Peyer's patch (tissue), 4 donors: ENCODE measurements around the gene ROBO2. TPM values are rescaled to one million over a fixed set of nuclear protein-coding genes. Genes with fewer than 3 reads are reported as not detected.
A peak's percentile ranks its signal among the peaks of the same experiment; 100 is the strongest.

Experiments used
- DNase-seq, 3 donors: peaks; one replicate each; pipeline ENCODE4 v3.0.0-alpha.2; 2017 to 2019
- H3K27ac ChIP-seq, 4 donors: fragments of 200-600 bp; sonication (generic); one replicate each; pipeline ENCODE4 v1.5.1; 2016 to 2019
- H3K27me3 ChIP-seq, 2 donors: fragments of 200-600 bp; sonication (generic); one replicate each; pipeline ENCODE4 v1.5.1; 2019
- H3K36me3 ChIP-seq, 3 donors: fragments of 200-600 bp; sonication (generic); one replicate each; pipeline ENCODE4 v1.5.1; 2016 to 2019
- H3K4me1 ChIP-seq, 4 donors: fragments of 200-600 bp; sonication (generic); one replicate each; pipeline ENCODE4 v1.5.1; 2016 to 2019
- H3K4me3 ChIP-seq, 4 donors: fragments of 200-600 bp; sonication (generic); 1 replicate in 3 of 4; 2 replicates in 1 of 4; pipeline ENCODE4 v1.5.1; 2016 to 2019; ENCODE audit warnings: mild to moderate bottlenecking in 1 of 4
- H3K9me3 ChIP-seq, 4 donors: fragments of 200-600 bp; sonication (generic); one replicate each; pipeline ENCODE4 v1.5.1; 2016 to 2019; ENCODE audit warnings: mild to moderate bottlenecking in 1 of 4
- CTCF ChIP-seq, 6 experiments: fragments of 450-650 bp in 4 of 6; fragments of 200-600 bp in 2 of 6; sonication (generic) in 1 of 6; IDR thresholded peaks; one replicate each; pipeline ENCODE4 v1.5.1; 2017 to 2019; ENCODE audit warnings: antibody characterized with exemption in 6 of 6, mild to moderate bottlenecking in 3 of 6, moderate library complexity in 1 of 6
- POLR2A ChIP-seq, 2 donors: fragments of 450-650 bp; IDR thresholded peaks; one replicate each; pipeline ENCODE4 v1.5.1; 2017; ENCODE audit warnings: antibody characterized with exemption in 2 of 2, mild to moderate bottlenecking in 2 of 2, moderate library complexity in 2 of 2
- total RNA-seq, 4 donors: library from RNA; depleted of rRNA; stranded (reverse); fragments of >200 nt; gene quantifications; one replicate each; pipeline ENCODE4 v1.1.0, GENCODE V29; 2016

Gene ROBO2
- total RNA-seq: 1 to 10 TPM; 1.1 to 5.4 (median 3.4) TPM

GRCh38 chr3:77039606-77040171 is at the start of gene ROBO2:
Gene ROBO2 (plus strand): TSS chr3:77040099. CDS start chr3:77040786, 687 bp downstream.
- DNase-seq: peak in 2 of 3 donors; percentile 66 to 70
- H3K9me3 ChIP-seq: no peaks in the 10 kb centered on the region
- H3K36me3 ChIP-seq: no peaks in the 10 kb centered on the region
- H3K4me3 ChIP-seq: peak within 1 kb of the TSS; percentile 28 to 68 (median 48)
- no peaks in the 10 kb centered on the region for H3K27me3 ChIP-seq
- H3K4me1 ChIP-seq: peaks cover 0 to 14% (median 0%) of the 10 kb centered on the region in 4 donors
- TF ChIP-seq CTCF (IDR thresholded peaks at IDR 0.05) (no peak), POLR2A (IDR thresholded peaks at IDR 0.05) (no peak)
- peak within 1 kb of the TSS in 2 of 4 donors; percentile 7 to 31 for H3K27ac ChIP-seq

- DNase-seq: no peak
- TF ChIP-seq POLR2A (IDR thresholded peaks at IDR 0.05) (no peak), CTCF (IDR thresholded peaks at IDR 0.05) (no peak)
- Histone ChIP-seq H3K9me3 (no peaks in the 10 kb centered on the region), H3K27ac (no peak overlapping the region), H3K4me1 (no peaks in the 10 kb centered on the region), H3K27me3 (no peaks in the 10 kb centered on the region), H3K4me3 (no peak overlapping the region), H3K36me3 (no peaks in the 10 kb centered on the region)
Observed at GRCh38 chr3:76990606-76991005, 49.3 kb upstream of the ROBO2 start.

- H3K27me3 ChIP-seq: no peaks in the 10 kb centered on the region
- TF ChIP-seq CTCF (IDR thresholded peaks at IDR 0.05): no peak
- TF ChIP-seq POLR2A (IDR thresholded peaks at IDR 0.05): no peak
- H3K4me1 ChIP-seq: no peaks in the 10 kb centered on the region
- no peak for DNase-seq
- H3K9me3 ChIP-seq: no peaks in the 10 kb centered on the region
- no peak overlapping the region for H3K27ac ChIP-seq
- no peaks in the 10 kb centered on the region for H3K36me3 ChIP-seq
- H3K4me3 ChIP-seq: no peak overlapping the region
Observed at GRCh38 chr3:76991165-76991564, 48.7 kb upstream of the ROBO2 start.

GRCh38 chr3:76997733-76998132 is 42.2 kb upstream of the ROBO2 start:
- no peaks in the 10 kb centered on the region for H3K4me1 ChIP-seq
- H3K27ac ChIP-seq: no peak overlapping the region
- no peak for DNase-seq
- no peak overlapping the region for H3K4me3 ChIP-seq
- no peaks in the 10 kb centered on the region for H3K27me3 ChIP-seq
- no peaks in the 10 kb centered on the region for H3K36me3 ChIP-seq
- H3K9me3 ChIP-seq: no peaks in the 10 kb centered on the region
- no peak for TF ChIP-seq CTCF (IDR thresholded peaks at IDR 0.05)
- no peak for TF ChIP-seq POLR2A (IDR thresholded peaks at IDR 0.05)

- Histone ChIP-seq H3K36me3 (no peaks in the 10 kb centered on the region), H3K27ac (no peak overlapping the region), H3K4me3 (no peak overlapping the region), H3K4me1 (no peaks in the 10 kb centered on the region), H3K27me3 (no peaks in the 10 kb centered on the region), H3K9me3 (no peaks in the 10 kb centered on the region)
- no peak for TF ChIP-seq CTCF (IDR thresholded peaks at IDR 0.05)
- no peak for DNase-seq
Observed at GRCh38 chr3:76998555-76998954, 41.3 kb upstream of the ROBO2 start.
